ENCODE results near the gene DLL4. TPM values are rescaled to one million over a fixed set of nuclear protein-coding genes. Genes with fewer than 3 reads are reported as not detected.

DLL4 gene
- total RNA-seq, 2 experiments from 2014 or later, result 0.12 TPM; not detected in 1

- Mint-ChIP-seq H3K27ac (no peak overlapping the region), H3K4me1 (peaks cover 8% of the 10 kb centered on the region), H3K4me3 (no peak overlapping the region), H3K27me3 (peaks cover 2% of the 10 kb centered on the region), H3K9me3 (ENCODE audit: low read depth) (no peaks in the 10 kb centered on the region), H3K36me3 (no peaks in the 10 kb centered on the region)
- CTCF ChIA-PET, result interaction anchor here (0.5 to 10.7 kb wide), 6 partner anchors 9 to 288 kb away, joined by 3 to 102 read pairs (median 4); partner anchors contain the start of gene VPS18
- DNase-seq (no peak), ATAC-seq (no peak)
These were observed 17.4 kb upstream of the DLL4 start for GRCh38 chr15:40911693-40912092.

- Mint-ChIP-seq H3K27me3 (peaks cover 2% of the 10 kb centered on the region), H3K4me3 (no peak overlapping the region), H3K9me3 (ENCODE audit: low read depth) (no peaks in the 10 kb centered on the region), H3K4me1 (peaks cover 2% of the 10 kb centered on the region), H3K36me3 (no peaks in the 10 kb centered on the region), H3K27ac (no peak overlapping the region)
- ATAC-seq (no peak), DNase-seq (no peak)
- CTCF ChIA-PET, result interaction anchor here (1.5 to 10.7 kb wide), 2 partner anchors 11 to 17 kb away, joined by 3 to 102 read pairs; partner anchors contain the start of gene VPS18
These were observed 16.7 kb upstream of the DLL4 start for GRCh38 chr15:40912478-40912877.

GRCh38 chr15:40914013-40914412 lies 15.1 kb upstream of the DLL4 start:
- Mint-ChIP-seq H3K9me3 (ENCODE audit: low read depth) (no peaks in the 10 kb centered on the region), H3K27ac (no peak overlapping the region)
- CTCF ChIA-PET, result interaction anchor here (1.0 kb wide), 1 partner anchor 28 kb away, joined by 3 read pairs; no protein-coding TSS in a partner anchor

GRCh38 chr15:40914486-40914885 lies 14.7 kb upstream of the DLL4 start:
- no peak for DNase-seq
- Mint-ChIP-seq H3K9me3 (ENCODE audit: low read depth) (no peaks in the 10 kb centered on the region), H3K27ac (no peak overlapping the region), H3K4me3 (no peak overlapping the region), H3K4me1 (no peaks in the 10 kb centered on the region), H3K36me3 (no peaks in the 10 kb centered on the region), H3K27me3 (peaks cover 2% of the 10 kb centered on the region)
- no peak for ATAC-seq
- CTCF ChIA-PET, result interaction anchor here (0.9 to 1.1 kb wide), 3 partner anchors 20 to 274 kb away, joined by 3 read pairs; partner anchors contain the start of gene VPS18

More at GRCh38 chr15:40914013-40914412, 15.1 kb upstream of the DLL4 start:
- H3K4me1 Mint-ChIP-seq, result no peaks in the 10 kb centered on the region
- DNase-seq, result no peak
- no peak for ATAC-seq
- H3K4me3 Mint-ChIP-seq, result no peak overlapping the region
- no peaks in the 10 kb centered on the region for H3K36me3 Mint-ChIP-seq
- H3K27me3 Mint-ChIP-seq, result peaks cover 2% of the 10 kb centered on the region

- Mint-ChIP-seq H3K36me3 (no peaks in the 10 kb centered on the region), H3K27ac (no peak overlapping the region), H3K4me1 (no peaks in the 10 kb centered on the region), H3K27me3 (peaks cover 2% of the 10 kb centered on the region), H3K9me3 (ENCODE audit: low read depth) (no peaks in the 10 kb centered on the region), H3K4me3 (no peak overlapping the region)
- CTCF ChIA-PET, result interaction anchor here (0.6 to 1.1 kb wide), 6 partner anchors 11 to 421 kb away, joined by 3 to 4 read pairs (median 3); partner anchors contain the start of gene VPS18
- DNase-seq (no peak), ATAC-seq (no peak)
These were observed 14.0 kb upstream of the DLL4 start for GRCh38 chr15:40915116-40915661.

GRCh38 chr15:40915679-40916078 lies 13.5 kb upstream of the DLL4 start:
- H3K9me3 Mint-ChIP-seq (ENCODE audit: low read depth), result no peaks in the 10 kb centered on the region
- DNase-seq (no peak), ATAC-seq (no peak)
- CTCF ChIA-PET, result interaction anchor here (1.0 to 1.4 kb wide), 3 partner anchors 11 to 269 kb away, joined by 3 to 4 read pairs (median 3); no protein-coding TSS in a partner anchor
- H3K4me3 Mint-ChIP-seq, result no peak overlapping the region
- peaks cover 2% of the 10 kb centered on the region for H3K27me3 Mint-ChIP-seq
- no peaks in the 10 kb centered on the region for H3K4me1 Mint-ChIP-seq
- no peak overlapping the region for H3K27ac Mint-ChIP-seq
- H3K36me3 Mint-ChIP-seq, result no peaks in the 10 kb centered on the region

GRCh38 chr15:40917585-40917984 lies 11.6 kb upstream of the DLL4 start:
- Mint-ChIP-seq H3K4me3 (no peak overlapping the region), H3K27me3 (peaks cover 2% of the 10 kb centered on the region), H3K27ac (no peak overlapping the region), H3K36me3 (no peaks in the 10 kb centered on the region), H3K9me3 (ENCODE audit: low read depth) (no peaks in the 10 kb centered on the region), H3K4me1 (no peaks in the 10 kb centered on the region)
- DNase-seq (no peak), ATAC-seq (no peak)
- CTCF ChIA-PET, result interaction anchor here (0.9 to 5.6 kb wide), 3 partner anchors 13 to 104 kb away, joined by 3 to 31 read pairs (median 5); no protein-coding TSS in a partner anchor

- H3K36me3 Mint-ChIP-seq, result no peaks in the 10 kb centered on the region
- peaks cover 2% of the 10 kb centered on the region for H3K27me3 Mint-ChIP-seq
- ATAC-seq (no peak), DNase-seq (no peak)
- no peaks in the 10 kb centered on the region for H3K9me3 Mint-ChIP-seq (ENCODE audit: low read depth)
- H3K27ac Mint-ChIP-seq, result no peak overlapping the region
- CTCF ChIA-PET, result interaction anchor here (0.9 to 5.6 kb wide), 4 partner anchors 13 to 103 kb away, joined by 3 to 31 read pairs (median 4); no protein-coding TSS in a partner anchor
- H3K4me1 Mint-ChIP-seq, result no peaks in the 10 kb centered on the region
- H3K4me3 Mint-ChIP-seq, result no peak overlapping the region
These were observed 10.9 kb upstream of the DLL4 start for GRCh38 chr15:40918146-40918798.

GRCh38 chr15:40918799-40919392 lies 10.2 kb upstream of the DLL4 start:
- Mint-ChIP-seq H3K4me1 (no peaks in the 10 kb centered on the region), H3K9me3 (ENCODE audit: low read depth) (no peaks in the 10 kb centered on the region), H3K4me3 (no peak overlapping the region), H3K36me3 (no peaks in the 10 kb centered on the region), H3K27ac (no peak overlapping the region), H3K27me3 (peaks cover 5% of the 10 kb centered on the region)
- CTCF ChIA-PET, result interaction anchor here (0.9 to 5.6 kb wide), 3 partner anchors 14 to 103 kb away, joined by 3 to 31 read pairs (median 3); no protein-coding TSS in a partner anchor
- no peak for DNase-seq
- ATAC-seq, result no peak

GRCh38 chr15:40921949-40922607 lies 7.1 kb upstream of the DLL4 start:
- CTCF ChIA-PET, result interaction anchor here (0.7 to 5.6 kb wide), 7 partner anchors 9 to 64 kb away, joined by 3 to 31 read pairs (median 4); partner anchors contain the start of genes CHAC1 and VPS18
- no peaks in the 10 kb centered on the region for H3K36me3 Mint-ChIP-seq
- H3K27ac Mint-ChIP-seq, result no peak overlapping the region
- ATAC-seq (no peak), DNase-seq (no peak)
- no peaks in the 10 kb centered on the region for H3K9me3 Mint-ChIP-seq (ENCODE audit: low read depth)
- peaks cover 9% of the 10 kb centered on the region for H3K4me1 Mint-ChIP-seq
- H3K27me3 Mint-ChIP-seq, result peaks cover 33% of the 10 kb centered on the region
- H3K4me3 Mint-ChIP-seq, result no peak overlapping the region

- CTCF ChIA-PET, result interaction anchor here (0.9 to 1.4 kb wide), 3 partner anchors 19 to 64 kb away, joined by 3 to 4 read pairs (median 4); partner anchors contain the start of gene VPS18
- no peak overlapping the region for H3K4me3 Mint-ChIP-seq
- peaks cover 37% of the 10 kb centered on the region for H3K27me3 Mint-ChIP-seq
- no peaks in the 10 kb centered on the region for H3K9me3 Mint-ChIP-seq (ENCODE audit: low read depth)
- DNase-seq (no peak), ATAC-seq (no peak)
- peaks cover 11% of the 10 kb centered on the region for H3K4me1 Mint-ChIP-seq
- H3K27ac Mint-ChIP-seq, result no peak overlapping the region
- no peaks in the 10 kb centered on the region for H3K36me3 Mint-ChIP-seq
These were observed 6.5 kb upstream of the DLL4 start for GRCh38 chr15:40922608-40923005.

- Mint-ChIP-seq H3K4me3 (no peak overlapping the region), H3K4me1 (peaks cover 16% of the 10 kb centered on the region)
- no peak for ATAC-seq
These were observed 5.6 kb upstream of the DLL4 start for GRCh38 chr15:40923551-40923950.

GRCh38 chr15:40925495-40925862 lies 3.7 kb upstream of the DLL4 start:
- no peaks in the 10 kb centered on the region for H3K9me3 Mint-ChIP-seq (ENCODE audit: low read depth)
- CTCF ChIA-PET, result interaction anchor here (1.7 to 2.7 kb wide), 4 partner anchors 16 to 260 kb away, joined by 4 to 11 read pairs (median 6); no protein-coding TSS in a partner anchor
- H3K27ac Mint-ChIP-seq, result no peak overlapping the region
- no peak for DNase-seq
- H3K4me1 Mint-ChIP-seq, result peaks cover 31% of the 10 kb centered on the region
- H3K27me3 Mint-ChIP-seq, result peaks cover 57% of the 10 kb centered on the region
- no peak overlapping the region for H3K4me3 Mint-ChIP-seq
- no peaks in the 10 kb centered on the region for H3K36me3 Mint-ChIP-seq
- no peak for ATAC-seq

More at GRCh38 chr15:40923551-40923950, 5.6 kb upstream of the DLL4 start:
- H3K27me3 Mint-ChIP-seq, result peaks cover 39% of the 10 kb centered on the region
- no peak for DNase-seq
- no peaks in the 10 kb centered on the region for H3K36me3 Mint-ChIP-seq
- H3K9me3 Mint-ChIP-seq (ENCODE audit: low read depth), result no peaks in the 10 kb centered on the region
- no peak overlapping the region for H3K27ac Mint-ChIP-seq
- CTCF ChIA-PET, result interaction anchor here (1.3 to 2.7 kb wide), 4 partner anchors 12 to 262 kb away, joined by 3 to 11 read pairs (median 4); no protein-coding TSS in a partner anchor
